ENCODE measurements around the gene GOPC. TPM values are rescaled to one million over a fixed set of nuclear protein-coding genes. Genes with fewer than 3 reads are reported as not detected.
"Not testable (repeated sequence)": the region's sequence is repeated elsewhere in the genome, so short reads cannot be mapped to it uniquely, and the experiment has no call there.

Gene GOPC
- total RNA-seq, 1 experiment from 2014 or later, result 18.7 TPM

- TF ChIP-seq, protein P1, sequence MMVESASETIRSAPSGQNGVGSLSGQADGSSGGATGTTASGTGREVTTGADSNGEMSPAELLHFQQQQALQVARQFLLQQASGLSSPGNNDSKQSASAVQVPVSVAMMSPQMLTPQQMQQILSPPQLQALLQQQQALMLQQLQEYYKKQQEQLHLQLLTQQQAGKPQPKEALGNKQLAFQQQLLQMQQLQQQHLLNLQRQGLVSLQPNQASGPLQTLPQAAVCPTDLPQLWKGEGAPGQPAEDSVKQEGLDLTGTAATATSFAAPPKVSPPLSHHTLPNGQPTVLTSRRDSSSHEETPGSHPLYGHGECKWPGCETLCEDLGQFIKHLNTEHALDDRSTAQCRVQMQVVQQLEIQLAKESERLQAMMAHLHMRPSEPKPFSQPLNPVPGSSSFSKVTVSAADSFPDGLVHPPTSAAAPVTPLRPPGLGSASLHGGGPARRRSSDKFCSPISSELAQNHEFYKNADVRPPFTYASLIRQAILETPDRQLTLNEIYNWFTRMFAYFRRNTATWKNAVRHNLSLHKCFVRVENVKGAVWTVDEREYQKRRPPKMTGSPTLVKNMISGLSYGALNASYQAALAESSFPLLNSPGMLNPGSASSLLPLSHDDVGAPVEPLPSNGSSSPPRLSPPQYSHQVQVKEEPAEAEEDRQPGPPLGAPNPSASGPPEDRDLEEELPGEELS (CRISPR knock-in tag; IDR thresholded peaks at IDR 0.05), result no peak; the same call in none of the 2 replicates
- peak; percentile 78; the same call in 1 of the 2 replicates for TF ChIP-seq SMAD3 (CRISPR knock-in tag; IDR thresholded peaks at IDR 0.05; ENCODE audit: borderline replicate concordance)
These were observed at the start of gene GOPC (continued) for GRCh38 chr6:117602151-117602898.

- CTCF ChIA-PET; H3K27ac Mint-ChIP-seq; DNase-seq (ENCODE audit: low spot score); H3K27me3 Mint-ChIP-seq (ENCODE audit: low read depth); H3K4me3 Mint-ChIP-seq; ATAC-seq; POLR2A ChIA-PET; H3K4me1 Mint-ChIP-seq: not testable (repeated sequence)
- Mint-ChIP-seq H3K9me3 (peaks cover 11% of the 10 kb centered on the region), H3K36me3 (peaks cover 25% of the 10 kb centered on the region)
These were observed 49.7 kb upstream of the GOPC start for GRCh38 chr6:117651984-117652383.

GRCh38 chr6:117642976-117643375 is 40.7 kb upstream of the GOPC start:
- Mint-ChIP-seq H3K36me3 (peaks cover 35% of the 10 kb centered on the region), H3K4me3 (no peak overlapping the region), H3K4me1 (no peaks in the 10 kb centered on the region), H3K27ac (no peak overlapping the region), H3K9me3 (peaks cover 29% of the 10 kb centered on the region), H3K27me3 (ENCODE audit: low read depth) (no peaks in the 10 kb centered on the region)
- DNase-seq (ENCODE audit: low spot score) (no peak), ATAC-seq (no peak)
- ChIA-PET CTCF (no interaction called here), POLR2A (no interaction called here)
- TF ChIP-seq ATF3 (CRISPR knock-in tag; conservative IDR thresholded peaks at IDR 0.05) (no peak), TEAD1 (CRISPR knock-in tag; IDR thresholded peaks at IDR 0.05) (no peak), MLX (CRISPR knock-in tag; IDR thresholded peaks at IDR 0.05) (no peak), RELA (CRISPR knock-in tag; IDR thresholded peaks at IDR 0.05; ENCODE audit: borderline replicate concordance) (no peak), MXD4 (CRISPR knock-in tag; IDR thresholded peaks at IDR 0.05; ENCODE audit: borderline replicate concordance) (no peak), ZNF416 (CRISPR knock-in tag; IDR thresholded peaks at IDR 0.05) (no peak), FOXK1 (CRISPR knock-in tag; IDR thresholded peaks at IDR 0.05) (no peak), CBFB (CRISPR knock-in tag; IDR thresholded peaks at IDR 0.05; ENCODE audit: low read depth) (no peak), CREB1 (CRISPR knock-in tag; IDR thresholded peaks at IDR 0.05) (no peak), TP53 (CRISPR knock-in tag; IDR thresholded peaks at IDR 0.05) (no peak), ZNF232 (CRISPR knock-in tag; IDR thresholded peaks at IDR 0.05) (no peak), TEAD4 (CRISPR knock-in tag; IDR thresholded peaks at IDR 0.05) (no peak), ETV6 (CRISPR knock-in tag; IDR thresholded peaks at IDR 0.05) (no peak)
- TF ChIP-seq, protein P2, sequence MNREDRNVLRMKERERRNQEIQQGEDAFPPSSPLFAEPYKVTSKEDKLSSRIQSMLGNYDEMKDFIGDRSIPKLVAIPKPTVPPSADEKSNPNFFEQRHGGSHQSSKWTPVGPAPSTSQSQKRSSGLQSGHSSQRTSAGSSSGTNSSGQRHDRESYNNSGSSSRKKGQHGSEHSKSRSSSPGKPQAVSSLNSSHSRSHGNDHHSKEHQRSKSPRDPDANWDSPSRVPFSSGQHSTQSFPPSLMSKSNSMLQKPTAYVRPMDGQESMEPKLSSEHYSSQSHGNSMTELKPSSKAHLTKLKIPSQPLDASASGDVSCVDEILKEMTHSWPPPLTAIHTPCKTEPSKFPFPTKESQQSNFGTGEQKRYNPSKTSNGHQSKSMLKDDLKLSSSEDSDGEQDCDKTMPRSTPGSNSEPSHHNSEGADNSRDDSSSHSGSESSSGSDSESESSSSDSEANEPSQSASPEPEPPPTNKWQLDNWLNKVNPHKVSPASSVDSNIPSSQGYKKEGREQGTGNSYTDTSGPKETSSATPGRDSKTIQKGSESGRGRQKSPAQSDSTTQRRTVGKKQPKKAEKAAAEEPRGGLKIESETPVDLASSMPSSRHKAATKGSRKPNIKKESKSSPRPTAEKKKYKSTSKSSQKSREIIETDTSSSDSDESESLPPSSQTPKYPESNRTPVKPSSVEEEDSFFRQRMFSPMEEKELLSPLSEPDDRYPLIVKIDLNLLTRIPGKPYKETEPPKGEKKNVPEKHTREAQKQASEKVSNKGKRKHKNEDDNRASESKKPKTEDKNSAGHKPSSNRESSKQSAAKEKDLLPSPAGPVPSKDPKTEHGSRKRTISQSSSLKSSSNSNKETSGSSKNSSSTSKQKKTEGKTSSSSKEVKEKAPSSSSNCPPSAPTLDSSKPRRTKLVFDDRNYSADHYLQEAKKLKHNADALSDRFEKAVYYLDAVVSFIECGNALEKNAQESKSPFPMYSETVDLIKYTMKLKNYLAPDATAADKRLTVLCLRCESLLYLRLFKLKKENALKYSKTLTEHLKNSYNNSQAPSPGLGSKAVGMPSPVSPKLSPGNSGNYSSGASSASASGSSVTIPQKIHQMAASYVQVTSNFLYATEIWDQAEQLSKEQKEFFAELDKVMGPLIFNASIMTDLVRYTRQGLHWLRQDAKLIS (CRISPR knock-in tag; IDR thresholded peaks at IDR 0.05; ENCODE audit: borderline replicate concordance), result no peak
- TF ChIP-seq, protein P3, sequence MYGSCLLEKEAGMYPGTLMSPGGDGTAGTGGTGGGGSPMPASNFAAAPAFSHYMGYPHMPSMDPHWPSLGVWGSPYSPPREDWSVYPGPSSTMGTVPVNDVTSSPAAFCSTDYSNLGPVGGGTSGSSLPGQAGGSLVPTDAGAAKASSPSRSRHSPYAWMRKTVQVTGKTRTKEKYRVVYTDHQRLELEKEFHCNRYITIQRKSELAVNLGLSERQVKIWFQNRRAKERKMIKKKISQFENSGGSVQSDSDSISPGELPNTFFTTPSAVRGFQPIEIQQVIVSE (CRISPR knock-in tag; IDR thresholded peaks at IDR 0.05; ENCODE audit: borderline replicate concordance), result no peak
- TF ChIP-seq, protein P4, sequence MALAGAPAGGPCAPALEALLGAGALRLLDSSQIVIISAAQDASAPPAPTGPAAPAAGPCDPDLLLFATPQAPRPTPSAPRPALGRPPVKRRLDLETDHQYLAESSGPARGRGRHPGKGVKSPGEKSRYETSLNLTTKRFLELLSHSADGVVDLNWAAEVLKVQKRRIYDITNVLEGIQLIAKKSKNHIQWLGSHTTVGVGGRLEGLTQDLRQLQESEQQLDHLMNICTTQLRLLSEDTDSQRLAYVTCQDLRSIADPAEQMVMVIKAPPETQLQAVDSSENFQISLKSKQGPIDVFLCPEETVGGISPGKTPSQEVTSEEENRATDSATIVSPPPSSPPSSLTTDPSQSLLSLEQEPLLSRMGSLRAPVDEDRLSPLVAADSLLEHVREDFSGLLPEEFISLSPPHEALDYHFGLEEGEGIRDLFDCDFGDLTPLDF (CRISPR knock-in tag; IDR thresholded peaks at IDR 0.05), result no peak
